Spleen (tissue), 11 donors: ENCODE data around the gene SIDT1. TPM values are rescaled to one million over a fixed set of nuclear protein-coding genes. Genes with fewer than 3 reads are reported as not detected.

Experiments used
- DNase-seq: peaks from one replicate; pipeline ENCODE4 v3.0.0-alpha.2; 2020
- H3K27ac ChIP-seq, 8 donors: fragments of 200-600 bp; sonication (generic) in 7 of 8; 1 replicate in 4 of 8; 2 replicates in 4 of 8; pipeline versions ENCODE4 v1.5.0 to v1.8.0; 2016 to 2021; ENCODE audit warnings: inconsistent platforms in 4 of 8, mild to moderate bottlenecking in 4 of 8, moderate library complexity in 1 of 8
- H3K27me3 ChIP-seq, 7 donors: fragments of 200-600 bp; sonication (generic) in 6 of 7; replicated peaks in 1 of 7; 1 replicate in 4 of 7; 2 replicates in 3 of 7; pipeline versions ENCODE4 v1.5.0 to v1.8.0; 2016 to 2021; ENCODE audit warnings: inconsistent platforms in 3 of 7, mild to moderate bottlenecking in 1 of 7
- H3K36me3 ChIP-seq, 6 donors: fragments of 200-600 bp; sonication (generic) in 5 of 6; 1 replicate in 4 of 6; 2 replicates in 2 of 6; pipeline versions ENCODE4 v1.5.0 to v1.8.0; 2016 to 2021; ENCODE audit warnings: inconsistent platforms in 2 of 6
- H3K4me1 ChIP-seq, 6 donors: fragments of 200-600 bp; sonication (generic) in 5 of 6; 1 replicate in 3 of 6; 2 replicates in 3 of 6; pipeline versions ENCODE4 v1.5.0 to v1.8.0; 2016 to 2021; ENCODE audit warnings: inconsistent platforms in 3 of 6
- H3K4me3 ChIP-seq, 8 donors: fragments of 200-600 bp; sonication (generic) in 7 of 8; 1 replicate in 4 of 8; 2 replicates in 4 of 8; pipeline versions ENCODE4 v1.5.0 to v1.8.0; 2016 to 2021; ENCODE audit warnings: inconsistent platforms in 4 of 8, mild to moderate bottlenecking in 4 of 8, moderate library complexity in 2 of 8
- H3K9me3 ChIP-seq, 8 donors: fragments of 200-600 bp; sonication (generic) in 7 of 8; 1 replicate in 4 of 8; 2 replicates in 4 of 8; pipeline versions ENCODE4 v1.5.0 to v1.8.0; 2016 to 2021; ENCODE audit warnings: inconsistent platforms in 4 of 8
- CTCF ChIP-seq, 11 experiments: fragments of 200-600 bp in 7 of 11; fragments of 450-650 bp in 4 of 11; sonication (generic) in 4 of 11; IDR thresholded peaks in 8 of 11; conservative IDR thresholded peaks in 3 of 11; 1 replicate in 7 of 11; 2 replicates in 4 of 11; pipeline versions ENCODE4 v1.4.0 to v1.8.0; 2016 to 2021; ENCODE audit warnings: antibody characterized with exemption in 11 of 11, inconsistent platforms in 4 of 11, mild to moderate bottlenecking in 1 of 11
- POLR2A ChIP-seq, 3 donors: fragments of 450-650 bp; IDR thresholded peaks; one replicate each; pipeline ENCODE4 v1.5.1; 2017; ENCODE audit warnings: antibody characterized with exemption in 3 of 3, mild to moderate bottlenecking in 1 of 3
- POLR2AphosphoS5 ChIP-seq, 3 donors: sonication (generic); formaldehyde crosslinking; IDR thresholded peaks; one replicate each; pipeline ENCODE4 v1.5.1; 2017; ENCODE audit warnings: antibody characterized with exemption in 3 of 3
- WGBS, 5 donors: extraction: QIAGEN DNeasy Blood & Tissue Kit in 3 of 5; methylation state at CpG; one replicate each; pipeline versions ENCODE4 v1.1.5 to v1.1.7; 2013 to 2018; 5-methylcytosine and 5-hydroxymethylcytosine counted together
- intact Hi-C: fragments of 100-400 bp; cut with DNase I; formaldehyde crosslinking; loops from one replicate; pipeline ENCODE4 v1.15.0; 2023; ENCODE audit warnings: low total_unique reads
- polyA plus RNA-seq, 3 donors: library from polyadenylated mRNA; stranded (reverse); fragments of 200-250 nt; gene quantifications; one replicate each; pipeline ENCODE4 v1.2.1, GENCODE V29; 2013
- total RNA-seq, 7 donors: library from RNA; depleted of rRNA in 3 of 7; stranded (reverse); fragments of >200 nt in 3 of 7; fragmentation: NEBNext Ultra II Directional in 4 of 7; extraction: Animal tissue kit (Norgen Biotek cat#: 25700) in 4 of 7; gene quantifications; one replicate each; pipeline versions ENCODE4 v1.1.0 to v1.2.1, GENCODE V29; 2016 to 2021
- donor health status: healthy with polysubstance abuse.
- donor health status: DM: no; HTN: no; CAD: no; lungs with moderate emphysema.
- donor health status: DM: no; HTN: no; CAD: no.
- donor health status: Bipolar disorder and iron deficiency.
- donor health status: healthy.
- donor health status: DM: no; HTN: no; CAD: no.
- donor health status: DM: yes; HTN: yes; CAD: no.

SIDT1 gene
- total and polyA plus RNA-seq, 10 donors, result 12.4 to 81.5 (median 40.3) TPM

- no peak for TF ChIP-seq POLR2AphosphoS5 (IDR thresholded peaks at IDR 0.05)
- TF ChIP-seq POLR2A (IDR thresholded peaks at IDR 0.05), result no peak
- TF ChIP-seq CTCF (IDR thresholded peaks at IDR 0.05 in 8 of 11, conservative IDR thresholded peaks at IDR 0.05 in 3 of 11), result no peak
- 23 to 40% (median 30%) methylated on average over 5 of the region's 5 CpGs for WGBS, 5 donors
- Histone ChIP-seq H3K4me3 (peak overlapping the region in 5 of 8 donors; percentile 76 to 97 (median 89)), H3K36me3 (no peaks in the 10 kb centered on the region), H3K27ac (peak overlapping the region in 3 of 8 donors; percentile 88 to 93 (median 93)), H3K9me3 (no peaks in the 10 kb centered on the region), H3K4me1 (peaks cover 8 to 29% (median 19%) of the 10 kb centered on the region in 6 donors), H3K27me3 (peaks cover 0 to 18% (median 0%) of the 10 kb centered on the region in 7 donors)
- no peak for DNase-seq
- intact Hi-C loops, result no loop called here
Measured at GRCh38 chr3:113516115-113516505, 16.2 kb upstream of the SIDT1 start.

DNA sequence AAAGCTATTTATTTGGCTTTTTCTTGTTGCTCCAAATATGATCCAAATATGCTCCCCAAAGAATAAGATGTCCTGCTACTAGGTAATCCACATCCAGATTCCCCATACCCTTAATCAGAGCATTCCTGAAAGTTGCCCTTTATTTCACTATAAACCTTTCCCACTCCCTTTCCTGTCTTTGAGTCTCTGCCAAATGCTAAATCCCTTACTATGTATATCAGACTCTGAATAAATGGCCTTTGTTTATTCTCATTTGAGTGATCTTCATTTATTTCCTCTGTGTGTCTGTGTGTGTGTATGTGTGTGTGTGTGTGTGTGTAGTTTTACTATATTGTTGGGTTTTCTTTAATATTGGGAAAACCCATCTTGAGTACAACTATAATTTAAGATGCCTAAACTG is 10.4 kb upstream of the SIDT1 start:
- intact Hi-C loops, result no loop called here
- Histone ChIP-seq H3K9me3 (no peaks in the 10 kb centered on the region), H3K4me3 (no peak overlapping the region), H3K36me3 (no peaks in the 10 kb centered on the region), H3K4me1 (no peaks in the 10 kb centered on the region), H3K27ac (no peak overlapping the region), H3K27me3 (peaks cover 0 to 18% (median 0%) of the 10 kb centered on the region in 7 donors)
- no peak for DNase-seq
- TF ChIP-seq CTCF (IDR thresholded peaks at IDR 0.05 in 8 of 11, conservative IDR thresholded peaks at IDR 0.05 in 3 of 11) (no peak), POLR2A (IDR thresholded peaks at IDR 0.05) (no peak), POLR2AphosphoS5 (IDR thresholded peaks at IDR 0.05) (no peak)

- peaks cover 0 to 18% (median 0%) of the 10 kb centered on the region in 7 donors for H3K27me3 ChIP-seq
- no peaks in the 10 kb centered on the region for H3K4me1 ChIP-seq
- TF ChIP-seq CTCF (IDR thresholded peaks at IDR 0.05 in 8 of 11, conservative IDR thresholded peaks at IDR 0.05 in 3 of 11), result no peak
- no peak for TF ChIP-seq POLR2A (IDR thresholded peaks at IDR 0.05)
- no peak for TF ChIP-seq POLR2AphosphoS5 (IDR thresholded peaks at IDR 0.05)
- H3K36me3 ChIP-seq, result no peaks in the 10 kb centered on the region
- DNase-seq, result no peak
- 85 to 92% (median 90%) methylated on average over 3 of the region's 3 CpGs for WGBS, 5 donors
- no peak overlapping the region for H3K4me3 ChIP-seq
- no peaks in the 10 kb centered on the region for H3K9me3 ChIP-seq
- H3K27ac ChIP-seq, result no peak overlapping the region
- intact Hi-C loops, result no loop called here
Measured at GRCh38 chr3:113523241-113523640, 9.1 kb upstream of the SIDT1 start.

GRCh38 chr3:113532698-113533533 is 561 bp downstream of the SIDT1 start:
- 0 to 1% (median 1%) methylated on average over 12 to 66 of the region's 66 CpGs for WGBS, 5 donors
- H3K27me3 ChIP-seq, result peaks cover 0 to 20% (median 0%) of the 10 kb centered on the region in 7 donors
- intact Hi-C loops, result no loop called here
- TF ChIP-seq POLR2AphosphoS5 (IDR thresholded peaks at IDR 0.05), result peak in 2 of 3 donors; percentile 59 to 62
- TF ChIP-seq POLR2A (IDR thresholded peaks at IDR 0.05), result no peak
- TF ChIP-seq CTCF (IDR thresholded peaks at IDR 0.05 in 8 of 11, conservative IDR thresholded peaks at IDR 0.05 in 3 of 11), result peak in 1 of 11 experiments; percentile 0
- peak; percentile 87 for DNase-seq
- H3K36me3 ChIP-seq, result peaks cover 0 to 3% (median 0%) of the 10 kb centered on the region in 6 donors
- H3K4me3 ChIP-seq, result peak overlapping the region; percentile 55 to 82 (median 68)
- peaks cover 0 to 70% (median 41%) of the 10 kb centered on the region in 6 donors for H3K4me1 ChIP-seq
- no peaks in the 10 kb centered on the region for H3K9me3 ChIP-seq
- H3K27ac ChIP-seq, result peak overlapping the region; percentile 86 to 94 (median 90)
